ENCODE results near the gene PTOV1. TPM values are rescaled to one million over a fixed set of nuclear protein-coding genes. Genes with fewer than 3 reads are reported as not detected.
A peak's percentile ranks its signal among the peaks of the same experiment; 100 is the strongest.

The PTOV1 gene
- total and polyA plus RNA-seq, 10 of the 15 experiments (the other 5 are each of a cell fraction or from before 2014, with no cell fraction given): 3.2 to 83.5 (median 22.3) TPM

- H3K79me2 ChIP-seq (ENCODE audit: control insufficient read depth, insufficient read depth, low read length): peaks cover 25% of the 10 kb centered on the region
- H2AFZ ChIP-seq (ENCODE audit: control insufficient read depth, low read depth, low read length): peak within 1 kb of the TSS; percentile 98
- SMC1A ChIA-PET (ENCODE audit: uncharacterized antibody, unreplicated experiment): interaction anchor here (0.9 to 1.7 kb wide), 4 partner anchors 26 to 58 kb away, joined by 3 to 4 read pairs (median 3); partner anchors contain the start of genes AP2A1 and PTOV1
- H3K9ac ChIP-seq (ENCODE audit: control insufficient read depth, insufficient read depth, low read length): peak within 1 kb of the TSS; percentile 92
- RAD21 ChIA-PET (ENCODE audit: unreplicated experiment): interaction anchor here (0.6 to 1.7 kb wide), 4 partner anchors 47 to 79 kb away, joined by 3 to 10 read pairs (median 4); no protein-coding TSS in a partner anchor
- H3K27me3 ChIP-seq (replicated peaks in 1 of 2; ENCODE audit: control insufficient read depth in 2 of 2, insufficient read depth in 2 of 2, low read length in 1 of 2): no peaks in the 10 kb centered on the region
- under 1% methylated on average over 57 of the region's 57 CpGs for WGBS (ENCODE audit: insufficient coverage, insufficient replicate concordance, low lambda C conversion rate, missing lambda C conversion rate)
- ATAC-seq (peak; percentile 89), FAIRE-seq (peak; percentile 83), DNase-seq (ENCODE audit: low read depth, low spot score) (peak; percentile 72)
- no TSS peak for BruUV-seq (replicated peaks)
- POLR2A ChIA-PET: interaction anchor here (0.6 to 2.7 kb wide), 10 partner anchors 12 to 1490 kb away, joined by 3 to 11 read pairs (median 4); partner anchors contain the start of genes AKT1S1, AP2A1, PTOV1 and TBC1D17
- H3K9me3 ChIP-seq (replicated peaks; ENCODE audit: control insufficient read depth, insufficient read depth, low read length): no peaks in the 10 kb centered on the region
- H3K27ac ChIP-seq (ENCODE audit: control insufficient read depth, insufficient read depth): peak within 1 kb of the TSS; percentile 97
- peak within 1 kb of the TSS; percentile 60 for H3K4me2 ChIP-seq (ENCODE audit: control insufficient read depth, insufficient read depth)
- H3K4me3 ChIP-seq: peak within 1 kb of the TSS; percentile 96
- no peaks in the 10 kb centered on the region for H4K20me1 ChIP-seq (ENCODE audit: control insufficient read depth, insufficient read depth)
- CTCF ChIA-PET: interaction anchor here (0.6 to 1.8 kb wide), 3 partner anchors 47 to 491 kb away, joined by 5 to 6 read pairs (median 5); no protein-coding TSS in a partner anchor
- intact Hi-C loops (cut with micrococcal nuclease; ENCODE audit: unreplicated experiment) (no loop called here), in situ Hi-C loops (cut with MboI) (no loop called here)
- peaks cover 0 to 7% of the 10 kb centered on the region in 2 experiments; a peak in 2 of 4 replicates for H3K36me3 ChIP-seq (ENCODE audit: control insufficient read depth in 2 of 2, insufficient read depth in 2 of 2, low read length in 1 of 2)
- peaks cover 5% of the 10 kb centered on the region for H3K4me1 ChIP-seq (ENCODE audit: control insufficient read depth, insufficient read depth, low read length)
- no peak for TF ChIP-seq FOXM1 (IDR thresholded peaks at IDR 0.05; ENCODE audit: low read depth, low read length)
- no peak for TF ChIP-seq ZZZ3 (IDR thresholded peaks at IDR 0.05; ENCODE audit: control insufficient read depth, insufficient read length, low read depth)
- TF ChIP-seq CHD4 (IDR thresholded peaks at IDR 0.05): no peak
- no peak for TF ChIP-seq SP1 (IDR thresholded peaks at IDR 0.05; ENCODE audit: low read depth, low read length)
- no peak for TF ChIP-seq USF1 (IDR thresholded peaks at IDR 0.05; ENCODE audit: borderline replicate concordance, extremely low read length, insufficient read depth, low read depth, low read length)
- no peak for TF ChIP-seq KAT2A (conservative IDR thresholded peaks at IDR 0.05; ENCODE audit: control insufficient read depth, low read depth, low read length)
- no peak for TF ChIP-seq MEF2A (IDR thresholded peaks at IDR 0.05; ENCODE audit: insufficient read depth, low read depth, low read length)
- peak; percentile 59 for TF ChIP-seq RELA (IDR thresholded peaks at IDR 0.05; ENCODE audit: borderline replicate concordance, partially characterized antibody)
- TF ChIP-seq E4F1 (IDR thresholded peaks at IDR 0.05; ENCODE audit: borderline replicate concordance, partially characterized antibody): no peak
- TF ChIP-seq NRF1 (conservative IDR thresholded peaks at IDR 0.05; ENCODE audit: low read depth, low read length): peak; percentile 59
- TF ChIP-seq SKIL (IDR thresholded peaks at IDR 0.05; ENCODE audit: low read depth, poor library complexity, severe bottlenecking): no peak
- no peak for TF ChIP-seq MYC (IDR thresholded peaks at IDR 0.05; ENCODE audit: insufficient read depth, insufficient read length, insufficient replicate concordance, low read length, severe bottlenecking)
- no peak for TF ChIP-seq ZNF384 (IDR thresholded peaks at IDR 0.05; ENCODE audit: borderline replicate concordance, low read depth, low read length)
- no peak for TF ChIP-seq JUNB (IDR thresholded peaks at IDR 0.05)
- peak; percentile 18; the same call in 1 of the 2 replicates for TF ChIP-seq RFX5 (IDR thresholded peaks at IDR 0.05; ENCODE audit: low read depth, low read length)
- no peak for TF ChIP-seq TBL1XR1 (IDR thresholded peaks at IDR 0.05; ENCODE audit: low read depth, low read length)
- no peak for TF ChIP-seq FOS (IDR thresholded peaks at IDR 0.05; ENCODE audit: borderline replicate concordance, extremely low read depth, insufficient read length)
- peak; percentile 59; the same call in 1 of the 2 replicates for TF ChIP-seq CREB1 (IDR thresholded peaks at IDR 0.05; ENCODE audit: low read depth)
Measured at GRCh38 chr19:49817964-49818648, 32.9 kb upstream of the PTOV1 start, which contains the start of gene MED25. TSS of gene MED25 (plus strand) at chr19:49818289. CDS start at chr19:49818342, 53 bp downstream.

Measured in GM12878 (cell line).